H9 (cell line): ENCODE measurements around the gene RSAD2. TPM values are rescaled to one million over a fixed set of nuclear protein-coding genes. Genes with fewer than 3 reads are reported as not detected.

Experiments
- DNase-seq: peaks from one replicate; pipeline ENCODE4 v3.0.0-alpha.2; 2017
- H2AFZ ChIP-seq: one replicate; pipeline ENCODE4 v1.6.1; 2013; ENCODE audit warnings: mild to moderate bottlenecking, low read length, control low read depth, moderate library complexity
- H2AK5ac ChIP-seq: 2 replicates; pipeline ENCODE4 v1.6.1; 2013; ENCODE audit warnings: low read length, control low read depth, mixed read lengths; ENCODE audit not compliant: insufficient read length
- H2BK120ac ChIP-seq: one replicate; pipeline ENCODE4 v1.6.1; 2013; ENCODE audit warnings: low read depth, mild to moderate bottlenecking, low read length, control low read depth, inconsistent platforms; ENCODE audit not compliant: poor library complexity, severe bottlenecking
- H2BK12ac ChIP-seq: 2 replicates; pipeline ENCODE4 v1.6.1; 2013; ENCODE audit warnings: low read length, control low read depth, mixed read lengths, low read depth; ENCODE audit not compliant: insufficient read length
- H2BK15ac ChIP-seq: 2 replicates; pipeline ENCODE4 v1.6.1; 2013; ENCODE audit warnings: low read depth, low read length, control low read depth
- H2BK20ac ChIP-seq: one replicate; pipeline ENCODE4 v1.6.1; 2013; ENCODE audit warnings: low read depth, mild to moderate bottlenecking, low read length, control low read depth, inconsistent platforms; ENCODE audit not compliant: poor library complexity, severe bottlenecking
- H2BK5ac ChIP-seq: 2 replicates; pipeline ENCODE4 v1.6.1; 2013; ENCODE audit warnings: low read length, control low read depth, mixed read lengths; ENCODE audit not compliant: insufficient read length
- H3K14ac ChIP-seq: 2 replicates; pipeline ENCODE4 v1.6.1; 2013; ENCODE audit warnings: low read length, control low read depth; ENCODE audit not compliant: insufficient read depth
- H3K18ac ChIP-seq: 2 replicates; pipeline ENCODE4 v1.6.1; 2013; ENCODE audit warnings: low read depth, mild to moderate bottlenecking, mixed read lengths, low read length, control low read depth; ENCODE audit not compliant: insufficient read length
- H3K23ac ChIP-seq: 2 replicates; pipeline ENCODE4 v1.6.1; 2013; ENCODE audit warnings: low read length, control low read depth, mixed read lengths, low read depth; ENCODE audit not compliant: insufficient read length
- H3K23me2 ChIP-seq: 2 replicates; pipeline ENCODE4 v1.6.1; 2013; ENCODE audit warnings: low read depth, mild to moderate bottlenecking, mixed read lengths, low read length, control low read depth; ENCODE audit not compliant: insufficient read length, poor library complexity, severe bottlenecking
- H3K27ac ChIP-seq: 2 replicates; pipeline ENCODE4 v1.5.1; 2013; ENCODE audit warnings: low read length, control low read depth, mixed read lengths, low read depth; ENCODE audit not compliant: insufficient read length
- H3K27me3 ChIP-seq: 2 replicates; pipeline ENCODE4 v1.6.1; 2013; ENCODE audit warnings: low read length, control low read depth, inconsistent platforms; ENCODE audit not compliant: insufficient read depth
- H3K4ac ChIP-seq: 2 replicates; pipeline ENCODE4 v1.6.1; 2013; ENCODE audit warnings: low read depth, mild to moderate bottlenecking, control low read depth, inconsistent platforms, low read length, moderate library complexity
- H3K4me1 ChIP-seq: 2 replicates; pipeline ENCODE4 v1.6.1; 2013; ENCODE audit warnings: low read length, control low read depth, inconsistent platforms; ENCODE audit not compliant: insufficient read depth
- H3K4me2 ChIP-seq: 2 replicates; pipeline ENCODE4 v1.6.1; 2013; ENCODE audit warnings: low read length, control low read depth, mixed read lengths; ENCODE audit not compliant: insufficient read length, insufficient read depth
- H3K56ac ChIP-seq: 2 replicates; pipeline ENCODE4 v1.6.1; 2013; ENCODE audit warnings: low read depth, mild to moderate bottlenecking, mixed read lengths, low read length, control low read depth; ENCODE audit not compliant: insufficient read length
- H3K79me1 ChIP-seq: 2 replicates; pipeline ENCODE4 v1.6.1; 2013; ENCODE audit warnings: low read depth, mild to moderate bottlenecking, moderate library complexity, low read length, control low read depth, inconsistent platforms; ENCODE audit not compliant: insufficient read depth, poor library complexity, severe bottlenecking
- H3K79me2 ChIP-seq: 2 replicates; pipeline ENCODE4 v1.6.1; 2013; ENCODE audit warnings: low read length, control low read depth, inconsistent platforms; ENCODE audit not compliant: insufficient read depth
- H3K9ac ChIP-seq: 2 replicates; pipeline ENCODE4 v1.6.1; 2013; ENCODE audit warnings: low read length, control low read depth, mixed read lengths; ENCODE audit not compliant: insufficient read length; ENCODE audit errors: extremely low read depth
- H3K9me3 ChIP-seq: one replicate; pipeline ENCODE4 v1.6.1; 2013; ENCODE audit warnings: low read depth, low read length, inconsistent platforms; ENCODE audit not compliant: control insufficient read depth
- H3T11ph ChIP-seq: one replicate; pipeline ENCODE4 v1.6.1; 2013; ENCODE audit warnings: mild to moderate bottlenecking, low read length, control low read depth, inconsistent platforms
- H4K20me1 ChIP-seq: one replicate; pipeline ENCODE4 v1.6.1; 2013; ENCODE audit not compliant: control insufficient read depth, insufficient read length, insufficient read depth
- H4K5ac ChIP-seq: 2 replicates; pipeline ENCODE4 v1.6.1; 2013; ENCODE audit warnings: low read depth, mild to moderate bottlenecking, mixed read lengths, low read length, control low read depth; ENCODE audit not compliant: insufficient read length
- H4K8ac ChIP-seq: replicated peaks from 2 replicates; pipeline ENCODE4 v1.6.1; 2013; ENCODE audit warnings: low read length, control low read depth, mixed read lengths, low read depth; ENCODE audit not compliant: insufficient read length
- H4K91ac ChIP-seq: 2 replicates; pipeline ENCODE4 v1.6.1; 2013; ENCODE audit warnings: low read depth, mild to moderate bottlenecking, moderate library complexity, mixed read lengths, low read length, control low read depth; ENCODE audit not compliant: insufficient read length
- H3K27ac Mint-ChIP-seq, 3 experiments: 2 replicates in 2 of 3; 3 replicates in 1 of 3; pipeline ENCODE4 v1.8.0; 2020 to 2021; ENCODE audit warnings: mixed read lengths in 3 of 3, mild to moderate bottlenecking in 1 of 3, moderate library complexity in 1 of 3
- H3K27me3 Mint-ChIP-seq: 2 replicates; pipeline ENCODE4 v1.8.0; 2021; ENCODE audit warnings: low read depth, mild to moderate bottlenecking, moderate library complexity, mixed read lengths
- H3K36me3 Mint-ChIP-seq, 3 experiments: 2 replicates in 2 of 3; 3 replicates in 1 of 3; pipeline ENCODE4 v1.8.0; 2020 to 2021; ENCODE audit warnings: low read depth in 3 of 3, mixed read lengths in 3 of 3; ENCODE audit not compliant: insufficient read depth in 1 of 3
- H3K4me1 Mint-ChIP-seq, 2 experiments: 2 replicates each; pipeline ENCODE4 v1.8.0; 2020; ENCODE audit warnings: mixed read lengths in 2 of 2
- H3K4me3 Mint-ChIP-seq, 2 experiments: 2 replicates in 1 of 2; 3 replicates in 1 of 2; pipeline ENCODE4 v1.8.0; 2020 to 2021; ENCODE audit warnings: mild to moderate bottlenecking in 2 of 2, mixed read lengths in 2 of 2, moderate library complexity in 1 of 2
- H3K9me3 Mint-ChIP-seq, 2 experiments: 2 replicates in 1 of 2; 3 replicates in 1 of 2; pipeline ENCODE4 v1.8.0; 2020; ENCODE audit warnings: mild to moderate bottlenecking in 2 of 2, mixed read lengths in 2 of 2, moderate library complexity in 1 of 2
- CTCF ChIP-seq: fragments of 200-600 bp; sonication (generic); conservative IDR thresholded peaks from 3 replicates; pipeline ENCODE4 v1.8.0; 2021; ENCODE audit warnings: antibody characterized with exemption, mild to moderate bottlenecking
- WGBS: extraction: QIAGEN DNeasy Blood & Tissue Kit; methylation state at CpG from one replicate; pipeline ENCODE4 v1.1.7; 2013; ENCODE audit warnings: missing lambda C conversion rate, low lambda C conversion rate, mixed read lengths; ENCODE audit not compliant: insufficient read length; ENCODE audit errors: extremely low coverage; 5-methylcytosine and 5-hydroxymethylcytosine counted together
- total RNA-seq: library from RNA; stranded (reverse); gene quantifications from 2 replicates; pipeline ENCODE4 v1.2.1, GENCODE V29; 2021

The RSAD2 gene
- total RNA-seq, 1 experiment from 2014 or later: not detected

GRCh38 chr2:6846540-6846939 lies 31.0 kb upstream of the RSAD2 start:
- no peak overlapping the region for H4K8ac ChIP-seq
- H3K4me1 ChIP-seq: no peaks in the 10 kb centered on the region
- WGBS: no CpG with 5 or more reads among the region's 1 CpG
- H3K4me2 ChIP-seq: no peak overlapping the region
- H3K4me3 Mint-ChIP-seq: no peak overlapping the region
- H3K27ac Mint-ChIP-seq: no peak overlapping the region
- peaks cover 51% of the 10 kb centered on the region for H3K9me3 ChIP-seq
- H2AFZ ChIP-seq: no peak overlapping the region
- no peak for TF ChIP-seq CTCF
- no peaks in the 10 kb centered on the region for H4K20me1 ChIP-seq
- no peaks in the 10 kb centered on the region for H3K23me2 ChIP-seq
- H3K27me3 Mint-ChIP-seq: peaks cover 4% of the 10 kb centered on the region
- no peak overlapping the region for H3K18ac ChIP-seq
- no peak overlapping the region for H3K9ac ChIP-seq
- H3K23ac ChIP-seq: no peak overlapping the region
- no peak overlapping the region for H2BK12ac ChIP-seq
- no peaks in the 10 kb centered on the region for H3K27me3 ChIP-seq
- H3T11ph ChIP-seq: no peak overlapping the region
- no peaks in the 10 kb centered on the region for H3K79me2 ChIP-seq
- no peak overlapping the region for H3K14ac ChIP-seq
- no peak overlapping the region for H3K4ac ChIP-seq
- no peak overlapping the region for H3K27ac ChIP-seq
- H2BK15ac ChIP-seq: no peak overlapping the region
- H2BK20ac ChIP-seq: no peak overlapping the region
- H4K5ac ChIP-seq: no peak overlapping the region
- H3K56ac ChIP-seq: no peak overlapping the region
- H3K79me1 ChIP-seq: no peaks in the 10 kb centered on the region
- H3K4me1 Mint-ChIP-seq: no peaks in the 10 kb centered on the region
- no peak overlapping the region for H4K91ac ChIP-seq
- peaks cover 18 to 41% (median 40%) of the 10 kb centered on the region in 3 experiments for H3K36me3 Mint-ChIP-seq
- H2AK5ac ChIP-seq: no peak overlapping the region
- no peak for DNase-seq
- peaks cover 61 to 79% of the 10 kb centered on the region in 2 experiments for H3K9me3 Mint-ChIP-seq
- H2BK5ac ChIP-seq: no peak overlapping the region
- no peak overlapping the region for H2BK120ac ChIP-seq
